Loucy (cell line): Measurements from ENCODE around the gene HOXA13.

ENCODE experiments used
- H2AFZ ChIP-seq: fragments of 200-600 bp; sonication (generic); 2 replicates; pipeline ENCODE4 v1.6.0; 2016; ENCODE audit warnings: antibody characterized with exemption, mild to moderate bottlenecking, low read length, moderate library complexity
- H3F3A ChIP-seq: fragments of 200-600 bp; 2 replicates; pipeline ENCODE4 v1.6.0; 2016; ENCODE audit warnings: antibody characterized with exemption, low read depth, mild to moderate bottlenecking
- H3K27me3 ChIP-seq: fragments of 200-600 bp; sonication (generic); 2 replicates; pipeline ENCODE4 v1.6.1; 2014; ENCODE audit warnings: low read length, mild to moderate bottlenecking; ENCODE audit not compliant: insufficient read depth, poor library complexity, severe bottlenecking
- H3K36me3 ChIP-seq: fragments of 200-600 bp; sonication (generic); 2 replicates; pipeline ENCODE4 v1.6.1; 2016; ENCODE audit warnings: low read length; ENCODE audit not compliant: insufficient read depth
- H3K4me1 ChIP-seq: fragments of 200-600 bp; sonication (generic); 2 replicates; pipeline ENCODE4 v1.5.1; 2014; ENCODE audit warnings: low read length, mild to moderate bottlenecking; ENCODE audit not compliant: insufficient read depth, poor library complexity, severe bottlenecking
- H3K4me2 ChIP-seq: fragments of 200-600 bp; sonication (generic); 2 replicates; pipeline ENCODE4 v1.6.0; 2014; ENCODE audit warnings: antibody characterized with exemption, low read length, low read depth, mild to moderate bottlenecking; ENCODE audit not compliant: poor library complexity, severe bottlenecking
- H3K4me3 ChIP-seq: fragments of 200-600 bp; sonication (generic); 2 replicates; pipeline ENCODE4 v1.5.1; 2014; ENCODE audit warnings: low read length, mild to moderate bottlenecking, mixed read lengths; ENCODE audit not compliant: poor library complexity, severe bottlenecking
- H3K79me2 ChIP-seq: fragments of 200-600 bp; sonication (generic); 2 replicates; pipeline ENCODE4 v1.6.1; 2014; ENCODE audit warnings: low read length; ENCODE audit not compliant: insufficient read depth
- H3K9ac ChIP-seq: fragments of 200-600 bp; sonication (generic); 2 replicates; pipeline ENCODE4 v1.6.0; 2014; ENCODE audit warnings: mild to moderate bottlenecking, low read depth, low read length, moderate library complexity; ENCODE audit not compliant: poor library complexity, severe bottlenecking
- H3K9me2 ChIP-seq: fragments of 200-600 bp; sonication (generic); replicated peaks from 2 replicates; pipeline ENCODE4 v1.6.1; 2016; ENCODE audit warnings: low read depth, low read length, mixed read lengths
- H3K9me3 ChIP-seq: fragments of 200-600 bp; sonication (generic); 2 replicates; pipeline ENCODE4 v1.6.1; 2014; ENCODE audit warnings: mild to moderate bottlenecking, antibody characterized with exemption, low read length, low read depth; ENCODE audit not compliant: insufficient read depth
- H4K20me1 ChIP-seq: fragments of 200-600 bp; sonication (generic); 2 replicates; pipeline ENCODE4 v1.6.0; 2014; ENCODE audit warnings: antibody characterized with exemption, low read length, mild to moderate bottlenecking; ENCODE audit not compliant: insufficient read depth, poor library complexity, severe bottlenecking
- CTCF ChIP-seq: fragments of 200-600 bp; sonication (generic); conservative IDR thresholded peaks from 2 replicates; pipeline ENCODE4 v1.5.1; 2014; ENCODE audit warnings: mild to moderate bottlenecking, antibody characterized with exemption, low read length
- EZH2phosphoT487 ChIP-seq: fragments of 200-600 bp; IDR thresholded peaks from 2 replicates; pipeline ENCODE4 v1.6.1; 2018; ENCODE audit warnings: antibody characterized with exemption, mild to moderate bottlenecking, moderate library complexity, borderline replicate concordance

HOXA13 gene

GRCh38 chr7:27162561-27163287 lies 37.2 kb downstream of the HOXA13 start:
- no peaks in the 10 kb centered on the region for H3K9me3 ChIP-seq
- peaks cover 12% of the 10 kb centered on the region for H3K4me1 ChIP-seq
- no peaks in the 10 kb centered on the region for H3K9me2 ChIP-seq
- peak overlapping the region; percentile 91 for H3K4me2 ChIP-seq
- H3K27me3 ChIP-seq: peaks cover 50% of the 10 kb centered on the region
- peaks cover 12% of the 10 kb centered on the region; the same call in 1 of the 2 replicates for H3F3A ChIP-seq
- TF ChIP-seq EZH2phosphoT487: no peak
- TF ChIP-seq CTCF: no peak
- H3K36me3 ChIP-seq: peaks cover 33% of the 10 kb centered on the region
- peaks cover 94% of the 10 kb centered on the region for H3K79me2 ChIP-seq
- peak overlapping the region; percentile 94 for H3K4me3 ChIP-seq
- no peak overlapping the region for H2AFZ ChIP-seq
- peak overlapping the region; percentile 99 for H3K9ac ChIP-seq
- peaks cover 47% of the 10 kb centered on the region for H4K20me1 ChIP-seq

GRCh38 chr7:27161721-27162560 lies 38.0 kb downstream of the HOXA13 start:
- Histone ChIP-seq H2AFZ (no peak overlapping the region), H3F3A (peaks cover 12% of the 10 kb centered on the region; the same call in 1 of the 2 replicates), H3K9me3 (no peaks in the 10 kb centered on the region), H3K36me3 (peaks cover 28% of the 10 kb centered on the region), H3K27me3 (peaks cover 44% of the 10 kb centered on the region), H3K9ac (peak overlapping the region; percentile 99), H3K4me3 (peak overlapping the region; percentile 94), H3K79me2 (peaks cover 94% of the 10 kb centered on the region), H4K20me1 (peaks cover 41% of the 10 kb centered on the region), H3K9me2 (no peaks in the 10 kb centered on the region), H3K4me1 (peaks cover 8% of the 10 kb centered on the region), H3K4me2 (peak overlapping the region; percentile 91)
- no peak for TF ChIP-seq CTCF
- no peak for TF ChIP-seq EZH2phosphoT487

GRCh38 chr7:27161214-27161720 lies 38.6 kb downstream of the HOXA13 start:
- Histone ChIP-seq H3F3A (peaks cover 12% of the 10 kb centered on the region; the same call in 1 of the 2 replicates), H3K27me3 (peaks cover 38% of the 10 kb centered on the region), H3K9me2 (no peaks in the 10 kb centered on the region), H3K36me3 (peaks cover 28% of the 10 kb centered on the region), H3K4me3 (peak overlapping the region; percentile 94), H3K79me2 (peaks cover 94% of the 10 kb centered on the region), H3K4me2 (peak overlapping the region; percentile 91), H3K9ac (peak overlapping the region; percentile 99), H3K9me3 (no peaks in the 10 kb centered on the region), H3K4me1 (peaks cover 8% of the 10 kb centered on the region), H4K20me1 (peaks cover 36% of the 10 kb centered on the region), H2AFZ (no peak overlapping the region)
- peak; percentile 32; the same call in 1 of the 2 replicates for TF ChIP-seq CTCF
- TF ChIP-seq EZH2phosphoT487: no peak
